Left cardiac atrium (tissue), 4 donors: ENCODE results near the gene TCFL5. TPM values are rescaled to one million over a fixed set of nuclear protein-coding genes. Genes with fewer than 3 reads are reported as not detected.

Experiments
- ATAC-seq, 2 donors: fragments of 200-7000 bp; cut with Tn5 transposase; one replicate each; pipeline ENCODE4 v1.9.1; 2020; ENCODE audit warnings: mild to moderate bottlenecking in 2 of 2, moderate library complexity in 2 of 2
- DNase-seq: peaks from one replicate; pipeline ENCODE4 v3.0.0-alpha.2; 2020
- intact Hi-C, 2 donors: fragments of 100-400 bp; cut with DNase I; formaldehyde crosslinking; loops; one replicate each; pipeline versions ENCODE4 v1.14.1 to v1.15.1; 2022 to 2023
- total RNA-seq, 2 donors: library from RNA; stranded (reverse); fragmentation: NEBNext Ultra II Directional; extraction: Animal tissue kit (Norgen Biotek cat#: 25700); gene quantifications; one replicate each; pipeline ENCODE4 v1.2.1, GENCODE V29; 2021
- donor health status: DM: no; HTN: yes; CAD: no.
- donor health status: DM: no; HTN: yes; CAD: no; lungs with severe emphysema.
- donor health status: DM: yes; HTN: yes; CAD: no.
- donor health status: Dilated cardiomyopathy.

TCFL5 gene
- total RNA-seq, 2 donors from 2014 or later = 6.4 to 8.4 TPM

- intact Hi-C loops = no loop called here
- ATAC-seq (no peak), DNase-seq (peak; percentile 12)
Measured at GRCh38 chr20:62898093-62898964, 36.7 kb upstream of the TCFL5 start.

- DNase-seq (peak; percentile 12), ATAC-seq (no peak)
- intact Hi-C loops = no loop called here
Measured at GRCh38 chr20:62897666-62898065, 36.0 kb upstream of the TCFL5 start.

GRCh38 chr20:62896526-62896925 lies 34.9 kb upstream of the TCFL5 start:
- peak; percentile 16 for DNase-seq
- intact Hi-C loops = no loop called here
- no peak for ATAC-seq

- ATAC-seq (no peak), DNase-seq (peak; percentile 5)
- intact Hi-C loops = no loop called here
Measured at GRCh38 chr20:62895539-62895938, 33.9 kb upstream of the TCFL5 start.

- DNase-seq (no peak), ATAC-seq (no peak)
- intact Hi-C loops = no loop called here
Measured at GRCh38 chr20:62894261-62894660, 32.6 kb upstream of the TCFL5 start.

- ATAC-seq = no peak
- intact Hi-C loops = no loop called here
Measured at GRCh38 chr20:62893700-62894099, 32.1 kb upstream of the TCFL5 start.

GRCh38 chr20:62892348-62893304 lies 31.0 kb upstream of the TCFL5 start:
- ATAC-seq = no peak
- intact Hi-C loops = no loop called here
- no peak for DNase-seq

More at GRCh38 chr20:62893700-62894099, 32.1 kb upstream of the TCFL5 start:
- DNase-seq = no peak

- ATAC-seq = no peak
- intact Hi-C loops = no loop called here
- DNase-seq = no peak
Measured at GRCh38 chr20:62891111-62891510, 29.5 kb upstream of the TCFL5 start.

GRCh38 chr20:62890444-62890843 lies 28.8 kb upstream of the TCFL5 start:
- intact Hi-C loops = no loop called here
- ATAC-seq (no peak), DNase-seq (no peak)

- no peak for ATAC-seq
- intact Hi-C loops = no loop called here
- DNase-seq = no peak
Measured at GRCh38 chr20:62889871-62890270, 28.2 kb upstream of the TCFL5 start.

GRCh38 chr20:62889411-62889810 lies 27.8 kb upstream of the TCFL5 start:
- DNase-seq (no peak), ATAC-seq (no peak)
- intact Hi-C loops = no loop called here

GRCh38 chr20:62888910-62889309 lies 27.3 kb upstream of the TCFL5 start:
- ATAC-seq (no peak), DNase-seq (no peak)
- intact Hi-C loops = no loop called here

- DNase-seq (no peak), ATAC-seq (no peak)
- intact Hi-C loops = no loop called here
Measured at GRCh38 chr20:62888406-62888805, 26.8 kb upstream of the TCFL5 start.

GRCh38 chr20:62887860-62888239 lies 26.2 kb upstream of the TCFL5 start:
- intact Hi-C loops = no loop called here
- DNase-seq (no peak), ATAC-seq (no peak)

GRCh38 chr20:62887152-62887859 lies 25.7 kb upstream of the TCFL5 start:
- peak; percentile 67 for DNase-seq
- peak; percentile 58 to 61 for ATAC-seq
- intact Hi-C loops = no loop called here

- ATAC-seq (no peak), DNase-seq (no peak)
- intact Hi-C loops = no loop called here
Measured at GRCh38 chr20:62886709-62887058, 25.1 kb upstream of the TCFL5 start.

GRCh38 chr20:62885896-62886708 lies 24.5 kb upstream of the TCFL5 start:
- intact Hi-C loops = no loop called here
- ATAC-seq (no peak), DNase-seq (no peak)

- intact Hi-C loops = no loop called here
- ATAC-seq = no peak
- no peak for DNase-seq
Measured at GRCh38 chr20:62885046-62885895, 23.6 kb upstream of the TCFL5 start.
